Stimulated activated CD8-positive, alpha-beta memory T cell treated with anti-CD3 and anti-CD28 coated beads, Interleukin-2, amount 100 ng/mL, for 1 hour (primary cell): ENCODE results near the gene INO80C.
"Not testable (repeated sequence)": the region's sequence is repeated elsewhere in the genome, so short reads cannot be mapped to it uniquely, and the experiment has no call there.

Experiments
- DNase-seq, 2 donors: peaks; one replicate each; pipeline ENCODE4 v3.0.0-alpha.2; 2020; ENCODE audit warnings: low read depth in 2 of 2

Gene INO80C

DNA sequence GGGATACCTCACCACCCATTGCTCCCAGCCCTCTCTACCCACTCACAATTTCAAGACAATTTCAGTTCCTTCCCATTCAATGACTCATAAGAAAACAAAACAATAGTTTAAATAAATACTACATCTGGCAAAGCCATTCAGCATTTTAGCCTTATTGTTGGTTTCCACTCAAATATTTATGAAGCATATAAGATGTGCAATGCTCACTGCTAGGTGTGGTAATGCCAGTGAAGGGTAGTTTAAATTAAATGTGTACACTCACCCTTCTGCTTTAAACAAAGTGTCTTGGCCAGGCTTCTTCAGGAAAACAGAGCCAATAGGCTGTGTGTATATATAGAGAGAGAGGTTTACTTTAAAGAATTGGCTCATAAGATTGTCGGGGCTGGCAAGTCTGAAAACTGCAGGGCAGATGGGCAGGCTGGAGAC, 37.0 kb downstream of the INO80C start:
- no peak for DNase-seq

GRCh38 chr18:35459997-35460396, 37.8 kb downstream of the INO80C start:
- no peak for DNase-seq

DNA sequence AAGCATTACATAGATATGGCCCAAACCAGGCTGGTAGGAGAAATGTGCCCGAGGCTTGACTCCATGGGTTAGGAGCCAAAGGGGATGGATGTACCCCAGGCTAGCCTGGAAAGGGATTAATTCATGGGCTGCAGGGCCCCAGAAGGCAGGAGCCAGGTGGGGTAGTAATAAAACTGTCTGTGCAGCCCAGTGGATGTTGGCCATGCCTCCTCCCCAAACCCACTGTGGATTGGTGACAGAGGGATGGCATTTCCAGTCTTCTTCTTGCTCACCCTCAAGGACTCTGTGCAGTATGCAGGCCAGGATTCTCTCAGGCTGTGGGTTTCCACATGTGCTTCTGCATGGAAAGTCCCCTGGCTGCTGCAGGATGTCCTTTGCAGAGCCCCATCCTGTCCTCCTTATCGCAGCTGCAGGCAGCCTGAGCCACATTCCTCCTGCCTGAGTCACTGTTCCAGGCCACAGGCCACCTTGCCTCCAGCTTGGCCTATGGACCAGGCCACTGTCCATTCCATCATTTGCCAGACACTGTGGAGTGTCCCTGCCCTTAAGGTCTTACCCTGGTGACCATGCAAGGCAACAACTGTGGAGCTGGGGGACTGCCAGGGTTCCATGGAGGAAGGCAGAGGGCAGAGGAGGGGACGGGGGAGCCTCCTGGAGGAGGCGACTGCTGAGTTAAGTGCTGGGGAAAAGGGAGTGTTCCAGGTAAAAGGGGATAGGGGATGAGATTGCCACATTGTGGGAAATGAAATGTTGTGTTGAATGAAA, 38.9 kb downstream of the INO80C start:
- DNase-seq: no peak

DNA sequence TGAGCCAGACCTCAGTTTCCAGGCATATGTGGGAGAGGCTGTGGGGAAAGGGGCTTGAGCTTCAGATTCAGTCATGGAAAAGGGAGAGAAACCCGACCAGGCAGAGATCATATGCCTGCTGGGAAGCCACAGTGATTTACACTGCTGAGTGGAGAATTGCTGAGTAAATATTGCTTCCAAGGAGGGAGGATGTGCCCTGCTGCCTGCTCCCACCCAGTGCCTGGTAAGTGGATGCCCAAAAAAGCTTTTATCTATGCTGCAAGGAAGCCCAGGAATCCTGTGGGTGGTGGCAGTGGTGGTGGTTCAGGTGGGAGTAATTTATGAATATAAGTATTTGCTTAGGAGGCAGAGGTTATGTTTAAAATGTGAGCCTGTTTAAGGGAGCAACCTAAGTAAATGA, 39.5 kb downstream of the INO80C start:
- no peak for DNase-seq

GRCh38 chr18:35457140-35457704, 40.5 kb downstream of the INO80C start:
- DNase-seq: no peak

GRCh38 chr18:35455926-35456763, 41.6 kb downstream of the INO80C start:
- no peak for DNase-seq

- no peak for DNase-seq
These were observed 43.0 kb downstream of the INO80C start for GRCh38 chr18:35454803-35455202.

DNA sequence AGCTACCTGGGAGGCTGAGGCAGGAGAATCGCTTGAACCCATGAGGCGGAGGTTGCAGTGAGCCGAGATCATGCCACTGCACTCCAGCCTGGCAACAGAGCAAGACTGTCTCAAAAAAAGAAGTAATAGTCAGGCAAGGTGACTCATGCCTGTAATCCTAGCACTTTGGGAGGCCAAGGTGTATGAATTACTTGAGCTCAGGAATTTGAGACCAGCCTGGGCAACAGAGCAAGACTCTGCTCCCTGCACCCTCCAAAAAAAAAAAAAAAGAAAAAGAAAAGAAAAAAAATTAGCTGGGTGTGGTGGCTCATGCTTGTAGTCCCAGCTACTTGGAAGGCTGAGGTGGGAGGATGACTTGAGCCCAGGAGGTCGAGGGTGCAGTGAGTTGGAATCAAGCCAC, 44.7 kb downstream of the INO80C start:
- not testable (repeated sequence) for DNase-seq

- no peak for DNase-seq
These were observed 45.8 kb downstream of the INO80C start for GRCh38 chr18:35451916-35452315.

- no peak for DNase-seq
These were observed 46.7 kb downstream of the INO80C start for GRCh38 chr18:35451032-35451431.

GRCh38 chr18:35444636-35445035, 53.1 kb downstream of the INO80C start:
- DNase-seq: no peak

- DNase-seq: no peak
These were observed 53.9 kb downstream of the INO80C start for GRCh38 chr18:35443847-35444246.

- no peak for DNase-seq
These were observed 54.3 kb downstream of the INO80C start for GRCh38 chr18:35443434-35443833.

DNA sequence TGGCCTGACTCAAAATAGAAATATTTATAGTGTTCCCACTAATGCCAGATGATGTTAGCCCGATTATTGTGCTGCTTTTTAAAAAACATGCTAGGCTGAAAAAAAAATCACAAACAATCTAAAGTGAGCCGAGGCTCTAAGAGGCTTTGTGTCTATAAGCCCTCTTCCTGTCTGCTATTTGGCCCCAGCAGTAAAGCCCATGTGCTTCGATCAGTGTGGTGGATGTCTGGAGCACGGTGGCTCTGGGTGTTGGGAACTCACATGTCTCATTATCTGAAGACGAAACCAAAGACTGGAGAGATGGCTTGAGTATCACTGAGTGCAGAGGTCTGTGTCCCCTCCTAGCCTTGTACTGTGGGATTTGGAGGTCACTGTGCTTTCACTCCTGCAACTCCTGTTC, 55.1 kb downstream of the INO80C start:
- DNase-seq: no peak

DNA sequence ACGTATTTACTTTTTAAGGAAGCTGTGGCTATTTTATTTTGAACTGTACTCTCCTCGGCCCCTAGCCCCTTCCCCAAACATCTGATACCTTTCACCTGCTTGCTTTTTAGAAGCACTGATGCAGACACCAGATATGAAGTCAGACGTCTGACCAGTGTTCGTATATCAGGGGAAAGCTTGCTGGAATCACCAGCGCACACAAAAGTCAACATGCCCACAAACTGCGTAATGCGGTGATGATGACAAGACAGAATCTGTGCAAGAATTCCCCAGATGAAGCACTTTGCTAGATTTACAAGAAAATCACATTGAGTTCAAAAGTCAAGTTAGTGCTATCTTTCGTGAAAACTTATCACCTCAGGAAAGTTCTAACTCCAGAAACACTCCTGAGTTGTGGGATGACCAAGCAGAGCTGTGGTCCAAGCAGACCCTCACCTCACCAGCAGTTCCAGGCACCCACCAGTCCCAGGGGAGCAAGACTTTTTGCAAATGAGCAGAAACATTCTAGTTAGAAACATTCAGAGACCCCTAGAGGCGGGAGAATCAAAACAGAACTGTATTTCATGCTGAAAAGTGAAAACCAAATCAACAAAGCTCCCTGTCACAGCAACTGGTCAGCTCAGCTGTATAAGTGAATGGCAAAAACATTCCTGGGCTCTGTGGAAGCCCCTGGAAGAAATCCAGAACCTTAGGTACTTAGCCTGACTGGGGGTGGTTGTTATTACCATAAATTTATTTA, 55.7 kb downstream of the INO80C start:
- DNase-seq: no peak

GRCh38 chr18:35438480-35439234, 59.1 kb downstream of the INO80C start:
- no peak for DNase-seq

DNA sequence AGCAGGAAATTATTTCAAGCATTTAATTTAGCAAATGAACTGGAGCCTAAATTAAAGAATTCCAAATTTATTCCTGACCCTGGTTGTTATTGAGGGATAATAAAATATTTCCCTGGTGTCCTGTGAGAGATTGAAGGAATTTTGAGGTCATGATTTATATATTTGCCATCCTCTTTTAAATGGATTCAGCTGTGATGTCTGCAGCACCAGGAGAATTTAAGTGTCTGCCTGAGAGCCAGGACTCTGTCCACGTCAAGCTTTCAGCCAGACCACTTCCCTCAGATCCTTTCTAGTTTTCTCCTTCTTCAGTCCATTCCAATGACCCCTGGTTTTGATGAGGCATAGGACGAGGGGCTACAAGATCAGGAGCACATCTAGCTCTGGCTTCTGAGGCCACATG, 59.9 kb downstream of the INO80C start:
- DNase-seq: no peak

GRCh38 chr18:35436076-35436649, 61.6 kb downstream of the INO80C start:
- DNase-seq: no peak

DNA sequence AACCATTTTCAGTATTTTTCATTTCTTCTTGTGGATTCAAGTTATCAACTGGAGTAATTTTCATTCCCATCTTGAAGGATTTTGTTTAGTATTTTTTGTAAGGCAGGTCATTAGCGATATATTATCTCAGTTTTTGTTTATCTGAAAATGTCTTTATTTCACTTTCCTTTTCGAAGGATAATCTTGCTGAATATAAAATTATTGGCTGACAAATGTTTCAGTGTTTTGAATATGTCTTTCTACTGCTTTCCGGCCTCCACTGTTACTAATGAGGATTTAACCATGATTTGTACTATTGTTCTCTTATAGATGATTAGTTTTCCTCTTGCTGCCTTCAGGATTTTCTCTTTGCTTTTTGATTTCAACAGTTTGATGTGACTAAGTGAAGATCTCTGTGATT, 62.4 kb downstream of the INO80C start:
- DNase-seq: no peak

- DNase-seq: no peak
These were observed 65.2 kb downstream of the INO80C start for GRCh38 chr18:35432565-35433001.

DNA sequence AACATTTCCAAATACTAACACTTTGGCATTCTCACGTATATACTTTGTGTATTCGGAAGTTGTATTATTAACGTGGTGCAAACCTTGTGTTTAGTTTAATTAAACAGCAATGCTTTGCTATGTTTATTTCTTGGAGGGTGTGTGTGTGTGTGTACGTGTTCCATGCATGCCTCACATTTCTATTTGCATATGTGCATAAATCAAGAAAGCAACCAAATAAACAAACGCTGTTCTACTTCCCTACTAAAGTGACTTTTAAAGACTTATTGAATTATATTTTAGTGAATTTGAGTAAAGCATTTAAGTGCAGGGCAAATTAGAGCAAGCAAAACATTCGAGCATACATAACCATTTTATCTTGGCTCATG, 66.4 kb downstream of the INO80C start:
- no peak for DNase-seq
